Caco-2 (cell line): ENCODE results near the gene IL1RAPL2. TPM values are rescaled to one million over a fixed set of nuclear protein-coding genes. Genes with fewer than 3 reads are reported as not detected.
"Not testable (repeated sequence)": the region's sequence is repeated elsewhere in the genome, so short reads cannot be mapped to it uniquely, and the experiment has no call there.

ENCODE experiments used
- BruUV-seq: library from RNA; stranded (reverse); fragments of 400-500 nt; replicated peaks from 2 replicates; lab custom pipeline; 2021; lab: Mats Ljungman, UMichigan
- CTCF ChIA-PET: fragments of 300-600 bp; sonication (Branson Sonifier 250); formaldehyde crosslinking; loops from one replicate; lab custom pipeline; 2022; ENCODE audit warnings: antibody characterized with exemption; lab: Charles Lee
- POLR2A ChIA-PET: fragments of 300-600 bp; sonication (Branson Sonifier 250); formaldehyde crosslinking; loops from one replicate; lab custom pipeline; 2022; ENCODE audit warnings: antibody characterized with exemption; lab: Charles Lee
- DNase-seq, 2 experiments: peaks; one replicate each; pipeline versions ENCODE4 v3.0.0 to v3.0.0-alpha.2; 2020 to 2022
- H3K27me3 ChIP-seq: replicated peaks from 2 replicates; pipeline ENCODE4 v1.6.0; 2011; ENCODE audit warnings: low read length; ENCODE audit not compliant: control insufficient read depth, insufficient read depth
- H3K36me3 ChIP-seq: 2 replicates; pipeline ENCODE4 v1.5.1; 2011; ENCODE audit warnings: low read length; ENCODE audit not compliant: control insufficient read depth, insufficient read depth
- H3K4me1 ChIP-seq: fragments of 250-450 bp; sonication (Bioruptor Pico); 2 replicates; pipeline ENCODE4 v1.5.1; 2020; ENCODE audit warnings: mild to moderate bottlenecking
- H3K4me3 ChIP-seq: 2 replicates; pipeline ENCODE4 v1.5.1; 2011; ENCODE audit warnings: low read depth, mild to moderate bottlenecking, control low read depth, low read length
- H3K9me3 ChIP-seq: fragments of 250-450 bp; sonication (Bioruptor Pico); 2 replicates; pipeline ENCODE4 v1.5.1; 2020; ENCODE audit warnings: mild to moderate bottlenecking, moderate library complexity
- H3K27ac Mint-ChIP-seq: one replicate; pipeline ENCODE4 v1.8.0; 2022; ENCODE audit warnings: mixed read lengths; ENCODE audit not compliant: unreplicated experiment
- H3K27me3 Mint-ChIP-seq: one replicate; pipeline ENCODE4 v1.8.0; 2022; ENCODE audit warnings: mixed read lengths; ENCODE audit not compliant: insufficient read depth, unreplicated experiment
- H3K36me3 Mint-ChIP-seq: one replicate; pipeline ENCODE4 v1.8.0; 2022; ENCODE audit warnings: mild to moderate bottlenecking, mixed read lengths; ENCODE audit not compliant: insufficient read depth, unreplicated experiment
- H3K4me1 Mint-ChIP-seq: one replicate; pipeline ENCODE4 v1.8.0; 2022; ENCODE audit warnings: low read depth, mixed read lengths; ENCODE audit not compliant: unreplicated experiment
- H3K4me3 Mint-ChIP-seq: one replicate; pipeline ENCODE4 v1.8.0; 2022; ENCODE audit warnings: mild to moderate bottlenecking, moderate library complexity, mixed read lengths; ENCODE audit not compliant: unreplicated experiment
- H3K9me3 Mint-ChIP-seq: one replicate; pipeline ENCODE4 v1.8.0; 2022; ENCODE audit warnings: mixed read lengths; ENCODE audit not compliant: unreplicated experiment
- CTCF ChIP-seq, 2 experiments: fragments of 200-600 bp in 1 of 2; IDR thresholded peaks; 1 replicate in 1 of 2; 2 replicates in 1 of 2; pipeline versions ENCODE4 v1.5.1 to v1.8.0; 2011 to 2022; ENCODE audit warnings: antibody characterized with exemption in 1 of 2, control low read depth in 1 of 2, inconsistent platforms in 1 of 2, low read depth in 1 of 2, low read length in 1 of 2, mild to moderate bottlenecking in 1 of 2, moderate library complexity in 1 of 2; ENCODE audit not compliant: insufficient read depth in 1 of 2, severe bottlenecking in 1 of 2, unreplicated experiment in 1 of 2
- intact Hi-C: fragments of 100-400 bp; cut with micrococcal nuclease; formaldehyde crosslinking; loops from one replicate; pipeline ENCODE4 v1.10.0; 2022; ENCODE audit not compliant: unreplicated experiment
- total RNA-seq: library from RNA; stranded (reverse); gene quantifications from 2 replicates; pipeline ENCODE4 v1.2.3, GENCODE V29; 2022

IL1RAPL2 gene
- total RNA-seq, 1 experiment from 2014 or later: not detected

- Mint-ChIP-seq H3K27ac (no peak overlapping the region), H3K9me3 (no peaks in the 10 kb centered on the region), H3K27me3 (peaks cover 2% of the 10 kb centered on the region), H3K36me3 (no peaks in the 10 kb centered on the region), H3K4me1 (no peaks in the 10 kb centered on the region), H3K4me3 (no peak overlapping the region)
- no peaks in the 10 kb centered on the region for H3K9me3 ChIP-seq
- DNase-seq: no peak
- ChIA-PET CTCF (no interaction called here), POLR2A (no interaction called here)
- H3K27me3 ChIP-seq: no peaks in the 10 kb centered on the region
- no TSS peak for BruUV-seq
- intact Hi-C loops: no loop called here
- no peaks in the 10 kb centered on the region for H3K4me1 ChIP-seq
- no peaks in the 10 kb centered on the region for H3K36me3 ChIP-seq
- H3K4me3 ChIP-seq: no peak overlapping the region
- TF ChIP-seq CTCF (IDR thresholded peaks at IDR 0.05; ENCODE audit: insufficient read depth in 1 of 2, low read depth in 1 of 2, low read length in 1 of 2, severe bottlenecking in 1 of 2, unreplicated experiment in 1 of 2): no peak
These were observed 451.6 kb downstream of the IL1RAPL2 start for GRCh38 chrX:105017641-105018040.

GRCh38 chrX:105018865-105019264, 452.9 kb downstream of the IL1RAPL2 start:
- no peaks in the 10 kb centered on the region for H3K9me3 Mint-ChIP-seq
- intact Hi-C loops: no loop called here
- H3K9me3 ChIP-seq: no peaks in the 10 kb centered on the region
- ChIA-PET POLR2A (no interaction called here), CTCF (no interaction called here)
- H3K27ac Mint-ChIP-seq: no peak overlapping the region
- no peaks in the 10 kb centered on the region for H3K27me3 ChIP-seq
- no peaks in the 10 kb centered on the region for H3K4me1 ChIP-seq
- no TSS peak for BruUV-seq
- H3K4me1 Mint-ChIP-seq: no peaks in the 10 kb centered on the region
- H3K36me3 Mint-ChIP-seq: no peaks in the 10 kb centered on the region
- no peak overlapping the region for H3K4me3 Mint-ChIP-seq
- H3K4me3 ChIP-seq: no peak overlapping the region
- no peaks in the 10 kb centered on the region for H3K36me3 ChIP-seq
- no peak for DNase-seq
- peaks cover 2% of the 10 kb centered on the region for H3K27me3 Mint-ChIP-seq
- no peak for TF ChIP-seq CTCF (IDR thresholded peaks at IDR 0.05; ENCODE audit: insufficient read depth in 1 of 2, low read depth in 1 of 2, low read length in 1 of 2, severe bottlenecking in 1 of 2, unreplicated experiment in 1 of 2)

GRCh38 chrX:105028962-105029361, 463.0 kb downstream of the IL1RAPL2 start:
- not testable (repeated sequence) for BruUV-seq, H3K4me3 Mint-ChIP-seq

More at GRCh38 chrX:105028962-105029361, 463.0 kb downstream of the IL1RAPL2 start:
- H3K4me1 ChIP-seq, H3K9me3 ChIP-seq, H3K27ac Mint-ChIP-seq, CTCF ChIA-PET, H3K36me3 ChIP-seq, H3K27me3 ChIP-seq, H3K36me3 Mint-ChIP-seq, H3K9me3 Mint-ChIP-seq, DNase-seq, H3K4me1 Mint-ChIP-seq, intact Hi-C loops, H3K27me3 Mint-ChIP-seq, H3K4me3 ChIP-seq, POLR2A ChIA-PET: not testable (repeated sequence)
